Suppressor macrophage treated with lipopolysaccharide for 1 hour (primary cell): Measurements from ENCODE around the gene ZNF112.
A peak's percentile ranks its signal among the peaks of the same experiment; 100 is the strongest.
"Not testable (repeated sequence)": the region's sequence is repeated elsewhere in the genome, so short reads cannot be mapped to it uniquely, and the experiment has no call there.

ENCODE experiments used
- DNase-seq, 3 donors: peaks; one replicate each; pipeline ENCODE4 v3.0.0-alpha.2; 2020 to 2022

The ZNF112 gene

GRCh38 chr19:44356383-44357111 lies at the start of gene ZNF112:
ZNF112 (minus strand) TSS chr19:44356680; CDS start chr19:44340539, 16,141 bp downstream.
- peak; percentile 85 to 89 (median 87) for DNase-seq

- peak; percentile 95 to 96 (median 96) for DNase-seq
These were observed 44.9 kb upstream of the ZNF112 start, which contains the start of gene ZNF285 for GRCh38 chr19:44401139-44402115. ZNF285 (minus strand) TSS chr19:44401608; CDS start chr19:44397213, 4,395 bp downstream.

DNA sequence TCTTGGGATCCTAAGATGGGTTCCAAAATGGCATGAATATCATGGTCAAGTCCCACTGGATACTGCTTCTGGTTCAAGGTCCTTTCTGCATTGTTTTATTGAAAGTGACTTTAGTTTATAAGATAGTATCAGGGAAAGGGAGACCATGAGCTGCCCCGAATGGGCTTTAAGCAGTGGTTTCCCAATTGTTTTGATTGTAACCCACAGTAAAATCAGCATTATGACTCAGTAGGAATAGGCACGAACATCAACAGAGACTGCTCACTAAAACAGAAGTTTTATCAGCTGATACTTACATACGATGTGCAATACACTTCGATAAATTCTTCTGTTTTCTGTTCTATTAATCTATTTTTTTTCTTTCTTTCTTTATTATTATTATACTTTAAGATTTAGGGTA lies 32.8 kb upstream of the ZNF112 start:
- DNase-seq, result not testable (repeated sequence)

- no peak for DNase-seq
These were observed 18.3 kb upstream of the ZNF112 start for GRCh38 chr19:44374789-44375188.

DNA sequence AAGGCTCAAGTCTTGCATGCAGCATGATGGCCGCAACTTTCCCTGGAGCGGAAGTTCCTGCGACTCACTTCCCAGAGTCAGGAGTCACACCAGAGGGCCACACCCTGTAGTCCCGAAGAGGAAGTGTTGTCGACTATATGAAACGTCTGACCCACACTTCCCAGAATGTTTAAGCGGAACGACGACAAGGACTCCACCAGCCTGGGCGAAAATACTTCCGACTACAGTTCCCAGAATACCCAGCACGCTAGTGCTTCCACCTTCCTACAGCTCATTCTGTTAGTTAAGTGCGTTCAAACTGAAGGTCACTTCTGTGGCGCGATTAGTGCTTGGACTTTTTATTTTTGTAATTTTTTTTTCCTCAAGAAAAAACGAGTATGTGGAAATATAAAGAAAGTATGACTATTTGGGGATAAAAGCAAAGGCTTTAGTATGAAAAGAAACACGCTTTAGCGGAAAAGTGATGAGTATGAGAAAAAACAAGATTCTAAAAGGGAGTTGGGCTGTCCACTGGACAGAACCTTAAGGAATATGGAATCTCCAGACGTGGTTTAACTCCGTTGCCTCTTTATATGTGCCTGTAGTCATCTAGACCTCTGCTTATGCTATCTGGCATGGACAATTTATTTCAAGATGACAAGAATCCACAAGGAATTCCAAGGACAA lies 15.5 kb upstream of the ZNF112 start:
- DNase-seq, result no peak

- DNase-seq, result no peak
These were observed 10.5 kb upstream of the ZNF112 start for GRCh38 chr19:44367024-44367423.

DNA sequence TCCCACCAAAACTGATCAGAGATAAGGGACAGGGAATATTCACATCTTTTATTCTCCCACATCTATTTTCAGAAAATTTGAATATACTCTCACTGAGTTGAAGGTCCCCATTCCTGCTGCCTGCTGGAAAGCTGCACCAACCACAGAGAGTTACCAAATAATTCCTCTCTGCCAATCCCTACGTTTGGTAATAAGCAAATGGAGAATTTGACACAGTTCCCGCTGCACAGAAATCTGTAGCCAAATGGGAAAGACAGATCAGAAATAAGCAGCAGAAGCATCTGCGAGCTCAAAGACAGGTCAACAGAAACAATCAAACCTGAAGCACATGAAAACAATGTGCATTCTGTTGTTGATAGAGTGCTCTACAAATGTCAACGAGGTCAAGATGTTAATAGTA lies 9.9 kb downstream of the ZNF112 start:
- DNase-seq, result no peak

- no peak for DNase-seq
These were observed 10.5 kb downstream of the ZNF112 start for GRCh38 chr19:44345959-44346358.

GRCh38 chr19:44344255-44344654 lies 12.2 kb downstream of the ZNF112 start:
- no peak for DNase-seq

DNA sequence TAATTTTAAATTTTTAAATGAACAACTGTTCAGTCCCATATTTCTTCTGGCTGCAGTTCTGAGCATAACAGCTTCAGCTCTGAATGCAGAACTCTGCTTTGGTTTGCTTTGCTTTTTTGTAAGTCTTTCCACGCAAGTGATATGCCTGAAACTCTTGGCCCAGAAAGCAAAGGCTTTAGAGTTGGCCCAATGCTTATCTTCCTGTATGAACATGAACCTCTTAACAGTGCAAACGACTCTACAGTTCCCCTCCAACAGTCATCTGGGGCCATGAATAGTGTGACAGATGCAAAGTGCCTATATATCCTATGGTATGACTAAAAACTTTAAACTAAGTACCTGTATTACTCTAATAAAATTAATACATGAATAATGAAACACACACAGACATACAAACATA lies 14.7 kb downstream of the ZNF112 start:
- no peak for DNase-seq

GRCh38 chr19:44334639-44335038 lies 21.8 kb downstream of the ZNF112 start:
- DNase-seq, result not testable (repeated sequence)

- DNase-seq, result no peak
These were observed 24.3 kb downstream of the ZNF112 start for GRCh38 chr19:44332145-44332544.

DNA sequence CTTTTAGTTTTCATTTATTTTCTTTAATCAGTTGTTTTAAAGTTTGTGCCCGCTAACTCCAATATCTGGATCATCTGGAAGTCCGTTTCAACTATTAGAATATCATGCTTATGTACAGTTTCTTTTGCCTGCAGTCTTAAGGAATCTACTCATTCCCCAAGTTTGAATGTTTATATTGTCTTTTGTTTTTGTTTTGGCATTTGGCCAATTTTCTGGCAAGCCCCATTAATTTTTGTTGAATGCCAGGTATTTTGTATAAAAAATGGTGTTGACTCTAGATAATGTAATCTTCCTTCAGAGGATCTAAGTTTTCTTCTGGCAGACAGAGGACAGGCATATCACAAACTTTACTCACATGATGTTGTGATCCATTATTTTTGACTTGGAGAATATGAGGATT lies 40.6 kb downstream of the ZNF112 start:
- no peak for DNase-seq

GRCh38 chr19:44313231-44313630 lies 43.2 kb downstream of the ZNF112 start:
- no peak for DNase-seq

DNA sequence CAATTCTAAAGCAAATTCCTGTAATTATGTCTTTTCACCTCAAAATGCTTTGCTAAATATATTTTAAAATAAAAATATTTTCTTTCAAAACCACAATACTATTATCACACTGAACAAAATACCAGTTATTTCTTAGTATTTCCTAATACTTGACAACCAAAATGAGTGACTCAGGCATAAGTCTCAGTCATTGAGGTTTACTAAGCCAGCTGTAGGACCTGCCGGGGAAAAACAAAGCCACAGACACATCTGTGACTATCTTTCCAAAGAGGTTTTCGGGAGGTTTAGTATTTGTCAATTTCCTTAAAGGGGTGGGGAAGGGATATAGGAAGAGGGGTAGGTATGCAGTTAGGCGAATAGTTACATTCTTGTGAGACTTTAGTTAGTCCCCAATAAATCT lies 48.5 kb downstream of the ZNF112 start:
- no peak for DNase-seq

GRCh38 chr19:44306283-44306682 lies 50.2 kb downstream of the ZNF112 start:
- DNase-seq, result no peak

DNA sequence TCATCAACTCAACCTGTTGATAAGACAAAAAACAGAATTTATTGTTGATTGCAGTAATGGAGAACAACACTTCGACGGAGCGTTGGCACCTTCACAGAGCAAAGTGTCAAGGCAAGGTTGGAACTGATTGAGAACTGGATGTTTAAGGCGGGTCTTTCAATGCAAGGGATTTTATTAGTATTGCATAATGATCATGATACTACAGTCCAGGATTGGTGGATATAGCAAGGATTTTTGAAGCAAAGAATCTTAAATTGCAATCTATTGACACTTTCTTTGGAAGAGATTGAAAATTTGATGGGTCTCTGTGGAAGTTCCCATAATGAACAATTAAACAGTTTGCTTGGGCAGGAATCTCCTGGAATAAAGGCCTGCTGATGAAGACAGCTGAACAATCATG lies 51.0 kb downstream of the ZNF112 start:
- no peak for DNase-seq

- DNase-seq, result peak; percentile 94 to 97 (median 97)
These were observed 51.8 kb downstream of the ZNF112 start, which contains the start of gene ZNF235 for GRCh38 chr19:44304659-44305193. ZNF235 (minus strand) TSS chr19:44305025; CDS start chr19:44303404, 1,621 bp downstream.

- DNase-seq, result peak in 2 of 3 donors; percentile 10 to 12
These were observed 52.4 kb downstream of the ZNF112 start for GRCh38 chr19:44303976-44304568.

- DNase-seq, result no peak
These were observed 53.2 kb downstream of the ZNF112 start for GRCh38 chr19:44303320-44303719.

GRCh38 chr19:44284968-44285367 lies 71.5 kb downstream of the ZNF112 start:
- DNase-seq, result no peak

DNA sequence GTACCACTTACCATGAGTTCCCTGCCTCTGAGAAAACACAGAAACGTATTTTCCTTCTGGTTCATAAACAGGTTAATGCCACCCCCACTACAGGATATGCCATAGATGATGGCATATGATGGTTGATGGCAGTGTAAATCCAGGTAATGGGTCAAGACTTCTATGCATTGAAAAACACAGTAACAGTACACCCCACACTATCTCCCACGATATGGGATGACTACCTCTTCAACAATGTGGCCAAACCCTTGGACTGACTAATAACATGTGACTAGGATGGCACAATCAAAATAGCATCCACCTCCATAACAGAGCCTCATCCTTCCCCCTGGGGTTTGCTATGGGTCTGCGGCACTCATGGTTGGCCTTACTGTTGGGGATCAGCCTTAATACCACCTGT lies 73.6 kb downstream of the ZNF112 start:
- DNase-seq, result no peak
